DMS79 treated with DMSO at 0.1 percent for 48 hours (cell line): Measurements from ENCODE around the gene MIEF2.

Experiments
- DNase-seq: peaks from one replicate; lab custom pipeline; 2025; lab: John Stamatoyannopoulos, UW

Gene MIEF2

GRCh38 chr17:18235743-18236256 is 24.7 kb upstream of the MIEF2 start:
- no peak for DNase-seq

- DNase-seq = no peak
These were observed 24.0 kb upstream of the MIEF2 start for GRCh38 chr17:18236494-18236893.

- no peak for DNase-seq
These were observed 23.0 kb upstream of the MIEF2 start for GRCh38 chr17:18237461-18237860.

- no peak for DNase-seq
These were observed 22.2 kb upstream of the MIEF2 start for GRCh38 chr17:18238299-18238698.

GRCh38 chr17:18240449-18240848 is 20.0 kb upstream of the MIEF2 start:
- no peak for DNase-seq

GRCh38 chr17:18241229-18241871 is 19.1 kb upstream of the MIEF2 start:
- DNase-seq = no peak

GRCh38 chr17:18245038-18245776 is 15.3 kb upstream of the MIEF2 start:
- DNase-seq = no peak

- no peak for DNase-seq
These were observed 14.2 kb upstream of the MIEF2 start for GRCh38 chr17:18246109-18246725.

- DNase-seq = peak; percentile 41
These were observed 13.4 kb upstream of the MIEF2 start for GRCh38 chr17:18246880-18247612.

GRCh38 chr17:18247613-18248001 is 12.9 kb upstream of the MIEF2 start:
- no peak for DNase-seq

- DNase-seq = peak; percentile 35
These were observed 12.1 kb upstream of the MIEF2 start for GRCh38 chr17:18248300-18248731.

- DNase-seq = no peak
These were observed 11.7 kb upstream of the MIEF2 start for GRCh38 chr17:18248811-18249210.

- no peak for DNase-seq
These were observed 10.2 kb upstream of the MIEF2 start for GRCh38 chr17:18250259-18250658.

- DNase-seq = no peak
These were observed 9.8 kb upstream of the MIEF2 start for GRCh38 chr17:18250708-18251107.

GRCh38 chr17:18251204-18251603 is 9.3 kb upstream of the MIEF2 start:
- no peak for DNase-seq

- DNase-seq = no peak
These were observed 8.3 kb upstream of the MIEF2 start for GRCh38 chr17:18252160-18252559.

- DNase-seq = no peak
These were observed 7.1 kb upstream of the MIEF2 start for GRCh38 chr17:18253187-18253884.

GRCh38 chr17:18253947-18254821 is 6.3 kb upstream of the MIEF2 start:
- no peak for DNase-seq

GRCh38 chr17:18254888-18255649 is 5.4 kb upstream of the MIEF2 start:
- no peak for DNase-seq

- no peak for DNase-seq
These were observed 4.1 kb upstream of the MIEF2 start for GRCh38 chr17:18256351-18256750.
